Osteocyte (in vitro differentiated cells): ENCODE measurements around the gene LCORL. TPM values are rescaled to one million over a fixed set of nuclear protein-coding genes. Genes with fewer than 3 reads are reported as not detected.
"Not testable (repeated sequence)": the region's sequence is repeated elsewhere in the genome, so short reads cannot be mapped to it uniquely, and the experiment has no call there.

Experiments
- DNase-seq: peaks from one replicate; pipeline ENCODE4 v3.0.0; 2021; ENCODE audit warnings: mixed read lengths; ENCODE audit not compliant: unreplicated experiment; ENCODE audit errors: extremely low spot score
- H3K27ac Mint-ChIP-seq: one replicate; pipeline ENCODE4 v1.8.0; 2021; ENCODE audit warnings: mild to moderate bottlenecking, mixed read lengths; ENCODE audit not compliant: unreplicated experiment
- H3K27me3 Mint-ChIP-seq: one replicate; pipeline ENCODE4 v1.8.0; 2021; ENCODE audit warnings: mixed read lengths; ENCODE audit not compliant: unreplicated experiment
- H3K36me3 Mint-ChIP-seq: one replicate; pipeline ENCODE4 v1.8.0; 2021; ENCODE audit warnings: mixed read lengths; ENCODE audit not compliant: unreplicated experiment
- H3K4me1 Mint-ChIP-seq: one replicate; pipeline ENCODE4 v1.8.0; 2021; ENCODE audit warnings: mixed read lengths; ENCODE audit not compliant: unreplicated experiment
- H3K4me3 Mint-ChIP-seq: one replicate; pipeline ENCODE4 v1.8.0; 2021; ENCODE audit warnings: mild to moderate bottlenecking, moderate library complexity, mixed read lengths; ENCODE audit not compliant: unreplicated experiment
- H3K9me3 Mint-ChIP-seq: one replicate; pipeline ENCODE4 v1.8.0; 2021; ENCODE audit warnings: mixed read lengths; ENCODE audit not compliant: unreplicated experiment
- total RNA-seq: library from RNA; stranded (reverse); gene quantifications from 2 replicates; pipeline ENCODE4 v1.2.1, GENCODE V29; 2021
- TF ChIP-seq, protein P1 (sequence below): fragments of 200-600 bp; sonication (generic); IDR thresholded peaks from 2 replicates; pipeline ENCODE4 v1.5.0; 2021; ENCODE audit warnings: antibody characterized with exemption, mild to moderate bottlenecking, moderate library complexity

The LCORL gene
- total RNA-seq, 1 donor from 2014 or later, result 18.2 TPM

DNA sequence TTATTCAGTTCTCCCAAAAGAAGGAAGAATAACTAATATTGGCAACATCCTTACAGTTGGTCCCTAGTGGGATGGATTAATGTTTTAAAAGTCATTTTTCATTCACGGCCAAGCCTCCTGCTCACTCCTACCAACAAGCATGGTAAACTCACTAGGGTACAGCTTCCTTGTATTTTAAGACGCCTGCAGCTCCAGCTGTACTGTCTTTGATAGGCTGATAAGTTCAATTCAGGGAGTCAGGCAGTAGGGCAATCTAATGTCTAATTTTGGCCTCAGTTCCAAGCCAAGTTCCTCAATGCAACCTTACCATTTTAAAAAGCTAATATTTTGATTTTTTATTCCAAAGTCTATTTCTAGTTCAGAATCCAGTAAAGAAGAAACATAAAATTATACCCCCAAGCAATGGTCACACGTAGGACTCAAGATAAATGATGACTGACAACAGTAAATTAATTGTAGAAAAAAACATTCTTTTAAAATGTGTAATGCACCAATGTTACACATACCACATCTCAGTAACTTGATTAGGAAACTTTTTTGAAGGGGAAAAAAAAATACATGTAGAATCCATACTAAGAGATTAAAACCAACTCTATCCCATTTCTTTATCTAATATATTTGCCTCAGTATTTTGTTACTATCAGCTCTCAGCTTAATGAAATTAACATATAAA, 9.3 kb downstream of the LCORL start:
- peaks cover 36% of the 10 kb centered on the region for H3K4me1 Mint-ChIP-seq
- no peak for DNase-seq
- H3K4me3 Mint-ChIP-seq, result no peak overlapping the region
- no peaks in the 10 kb centered on the region for H3K36me3 Mint-ChIP-seq
- H3K27ac Mint-ChIP-seq, result no peak overlapping the region
- no peaks in the 10 kb centered on the region for H3K27me3 Mint-ChIP-seq
- no peaks in the 10 kb centered on the region for H3K9me3 Mint-ChIP-seq
- TF ChIP-seq, protein P1, sequence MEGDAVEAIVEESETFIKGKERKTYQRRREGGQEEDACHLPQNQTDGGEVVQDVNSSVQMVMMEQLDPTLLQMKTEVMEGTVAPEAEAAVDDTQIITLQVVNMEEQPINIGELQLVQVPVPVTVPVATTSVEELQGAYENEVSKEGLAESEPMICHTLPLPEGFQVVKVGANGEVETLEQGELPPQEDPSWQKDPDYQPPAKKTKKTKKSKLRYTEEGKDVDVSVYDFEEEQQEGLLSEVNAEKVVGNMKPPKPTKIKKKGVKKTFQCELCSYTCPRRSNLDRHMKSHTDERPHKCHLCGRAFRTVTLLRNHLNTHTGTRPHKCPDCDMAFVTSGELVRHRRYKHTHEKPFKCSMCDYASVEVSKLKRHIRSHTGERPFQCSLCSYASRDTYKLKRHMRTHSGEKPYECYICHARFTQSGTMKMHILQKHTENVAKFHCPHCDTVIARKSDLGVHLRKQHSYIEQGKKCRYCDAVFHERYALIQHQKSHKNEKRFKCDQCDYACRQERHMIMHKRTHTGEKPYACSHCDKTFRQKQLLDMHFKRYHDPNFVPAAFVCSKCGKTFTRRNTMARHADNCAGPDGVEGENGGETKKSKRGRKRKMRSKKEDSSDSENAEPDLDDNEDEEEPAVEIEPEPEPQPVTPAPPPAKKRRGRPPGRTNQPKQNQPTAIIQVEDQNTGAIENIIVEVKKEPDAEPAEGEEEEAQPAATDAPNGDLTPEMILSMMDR, result no peak

DNA sequence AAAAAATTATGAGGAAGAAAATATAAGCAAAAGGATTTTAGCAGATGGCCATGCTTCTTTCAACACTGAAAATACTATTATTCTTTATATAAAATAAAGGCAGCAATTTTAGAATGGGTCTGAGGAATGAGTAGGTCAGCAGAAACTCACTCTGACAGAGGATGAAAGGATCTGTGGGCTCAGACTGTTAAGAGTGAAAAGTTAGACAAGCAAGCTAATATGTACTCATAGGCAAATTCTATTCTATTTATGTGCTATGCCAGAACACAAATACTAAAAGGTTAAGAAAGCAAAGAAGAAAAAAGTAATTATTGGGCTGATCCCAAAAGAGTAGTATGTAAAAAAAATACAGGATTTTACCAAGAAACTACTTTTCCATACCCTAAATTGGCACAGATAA, 13.9 kb downstream of the LCORL start:
- H3K27me3 Mint-ChIP-seq, result no peaks in the 10 kb centered on the region
- peaks cover 26% of the 10 kb centered on the region for H3K4me1 Mint-ChIP-seq
- H3K36me3 Mint-ChIP-seq, result no peaks in the 10 kb centered on the region
- H3K9me3 Mint-ChIP-seq, result no peaks in the 10 kb centered on the region
- no peak for DNase-seq
- no peak overlapping the region for H3K4me3 Mint-ChIP-seq
- TF ChIP-seq, protein P1, result no peak
- peak overlapping the region; percentile 46 for H3K27ac Mint-ChIP-seq

DNA sequence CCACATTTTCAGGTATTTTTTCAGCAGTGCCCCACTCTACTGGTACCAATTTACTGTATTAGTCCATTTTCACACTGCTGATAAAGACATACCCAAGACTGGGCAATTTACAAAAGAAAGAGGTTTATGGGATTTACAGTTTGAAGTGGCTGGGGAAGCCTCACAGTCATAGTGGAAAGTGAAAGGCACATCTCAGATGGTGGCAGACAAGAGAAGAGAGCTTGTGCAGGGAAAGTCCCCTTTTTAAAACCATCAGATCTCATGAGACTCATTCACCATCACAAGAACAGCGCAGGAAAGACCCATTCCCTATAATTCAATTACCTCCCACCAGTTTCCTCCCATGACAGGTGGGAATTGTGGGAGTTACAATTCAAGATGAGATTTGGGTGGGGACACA, 15.1 kb downstream of the LCORL start:
- not testable (repeated sequence) for H3K27ac Mint-ChIP-seq, H3K27me3 Mint-ChIP-seq, H3K4me3 Mint-ChIP-seq, H3K36me3 Mint-ChIP-seq, DNase-seq, H3K9me3 Mint-ChIP-seq
- H3K4me1 Mint-ChIP-seq, result peaks cover 16% of the 10 kb centered on the region

DNA sequence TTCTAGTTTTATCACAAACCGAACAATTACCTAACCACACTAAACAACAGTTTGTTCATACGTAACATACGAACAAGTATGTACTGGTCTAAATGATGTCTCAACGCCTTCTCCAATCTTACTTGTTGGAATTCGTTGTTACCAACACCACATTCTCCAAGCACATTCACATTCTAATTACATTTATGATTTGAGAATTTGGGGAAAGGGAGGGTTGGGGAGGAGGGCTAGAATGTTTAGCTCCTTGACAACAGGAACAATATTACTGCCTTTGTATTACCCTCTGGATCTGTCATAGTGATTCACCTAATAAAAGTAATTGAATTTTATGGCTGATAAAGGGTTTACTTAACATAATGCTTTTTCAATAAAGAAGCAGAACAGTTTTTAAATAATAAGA, 24.4 kb downstream of the LCORL start:
- DNase-seq, result no peak
- Mint-ChIP-seq H3K27me3 (no peaks in the 10 kb centered on the region), H3K9me3 (no peaks in the 10 kb centered on the region), H3K4me3 (no peak overlapping the region), H3K4me1 (peaks cover 7% of the 10 kb centered on the region), H3K27ac (no peak overlapping the region), H3K36me3 (no peaks in the 10 kb centered on the region)
- TF ChIP-seq, protein P1, result no peak

DNA sequence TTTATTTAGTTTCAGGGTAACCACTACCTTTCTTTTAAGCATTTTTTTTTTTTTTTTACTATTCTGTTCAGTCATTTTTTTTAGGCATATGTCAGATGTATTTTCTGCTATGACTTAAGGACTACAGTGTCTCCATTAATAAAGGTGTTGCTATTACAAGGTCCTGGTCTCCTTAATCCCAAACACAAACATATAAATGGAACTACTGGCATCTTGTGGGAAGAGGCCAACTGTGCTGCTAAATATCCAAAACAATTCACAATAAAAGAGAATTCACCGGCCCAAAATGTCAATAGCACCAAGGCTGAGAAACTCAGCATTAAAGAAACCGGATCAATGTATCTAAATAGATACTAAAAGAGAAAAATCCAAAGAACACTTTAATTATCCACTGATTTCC, 26.4 kb downstream of the LCORL start:
- H3K4me3 Mint-ChIP-seq, result no peak overlapping the region
- no peaks in the 10 kb centered on the region for H3K9me3 Mint-ChIP-seq
- DNase-seq, result no peak
- H3K27ac Mint-ChIP-seq, result no peak overlapping the region
- TF ChIP-seq, protein P1, result no peak
- peaks cover 6% of the 10 kb centered on the region for H3K4me1 Mint-ChIP-seq
- no peaks in the 10 kb centered on the region for H3K36me3 Mint-ChIP-seq
- no peaks in the 10 kb centered on the region for H3K27me3 Mint-ChIP-seq

DNA sequence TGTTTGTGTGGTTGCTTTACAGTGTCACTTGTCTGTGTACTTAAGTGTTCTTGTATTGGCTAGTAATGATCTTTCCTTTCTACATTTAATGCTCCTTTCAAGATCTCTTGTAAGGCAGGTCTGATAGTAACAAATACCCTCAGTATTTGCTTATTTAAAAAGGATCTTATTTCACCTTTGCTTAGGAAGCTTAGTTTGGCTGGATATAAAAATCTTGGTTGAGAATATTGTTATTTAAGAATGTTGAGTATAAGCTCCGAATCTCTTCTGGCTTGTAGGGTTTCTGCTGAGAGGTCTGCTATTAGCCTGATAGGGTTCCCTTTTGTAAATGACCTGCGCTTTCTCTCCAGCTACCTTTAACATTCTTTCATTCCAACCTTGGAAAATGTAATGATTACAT, 35.7 kb downstream of the LCORL start:
- Mint-ChIP-seq H3K27me3 (no peaks in the 10 kb centered on the region), H3K4me3 (no peak overlapping the region), H3K27ac (no peak overlapping the region), H3K36me3 (peaks cover 18% of the 10 kb centered on the region), H3K4me1 (no peaks in the 10 kb centered on the region), H3K9me3 (peaks cover 50% of the 10 kb centered on the region)
- no peak for DNase-seq
- TF ChIP-seq, protein P1, result no peak
